ENCODE data around the gene PLEKHB2. TPM values are rescaled to one million over a fixed set of nuclear protein-coding genes. Genes with fewer than 3 reads are reported as not detected.

The PLEKHB2 gene
- total and polyA plus RNA-seq, 9 of the 15 experiments (the other 6 are each of a cell fraction or from before 2014, with no cell fraction given) = 41.3 to 71.5 (median 50.2) TPM

- TF ChIP-seq JUNB (CRISPR knock-in tag; conservative IDR thresholded peaks at IDR 0.05) = no peak
- TF ChIP-seq HDAC3 (IDR thresholded peaks at IDR 0.05; ENCODE audit: borderline replicate concordance, partially characterized antibody) = no peak
- no peak for TF ChIP-seq NONO (IDR thresholded peaks at IDR 0.05; ENCODE audit: low read depth in 2 of 2, low read length in 1 of 2)
- TF ChIP-seq CBX5 (IDR thresholded peaks at IDR 0.05; ENCODE audit: borderline replicate concordance, low read depth) = no peak
These were observed 21.9 kb downstream of the PLEKHB2 start (continued) for GRCh38 chr2:131127076-131127475.

DNA sequence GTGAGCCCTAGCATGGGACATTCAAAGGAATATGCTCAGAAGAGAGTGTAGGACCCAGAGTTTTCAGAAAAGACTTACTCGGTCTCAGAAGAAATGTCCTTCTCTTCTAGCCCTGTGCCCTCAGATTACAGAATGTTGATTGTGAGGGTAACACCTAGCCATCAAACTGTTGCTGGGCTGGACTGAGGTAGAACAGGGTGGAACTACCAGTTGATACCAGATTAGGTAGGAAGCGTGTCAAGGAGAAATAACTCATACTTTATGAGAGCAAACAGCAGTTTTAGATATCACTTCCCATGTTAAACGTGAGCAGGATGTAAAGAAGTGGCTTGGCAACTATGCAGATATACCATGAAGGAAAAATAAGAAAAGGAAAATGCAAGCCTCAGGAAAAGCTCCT lies 22.8 kb downstream of the PLEKHB2 start:
- Histone ChIP-seq H3K9ac (ENCODE audit: insufficient read depth in 1 of 2, low read depth in 2 of 2, low read length in 2 of 2) (no peak overlapping the region), H3K4me1 (replicated peaks in 1 of 2; ENCODE audit: control insufficient read depth in 2 of 2, insufficient read depth in 2 of 2, low read length in 2 of 2) (no peaks in the 10 kb centered on the region), H3K4me2 (ENCODE audit: insufficient read depth, low read length) (no peak overlapping the region), H3K9me3 (replicated peaks; ENCODE audit: control insufficient read depth, insufficient read depth, low read depth, low read length) (no peaks in the 10 kb centered on the region), H3K36me3 (ENCODE audit: control insufficient read depth, insufficient read depth, low read length) (peaks cover 87% of the 10 kb centered on the region), H4K20me1 (replicated peaks; ENCODE audit: control insufficient read depth, insufficient read depth, low read length) (0 out of 2 replicates have a peak, but pooled peaks cover 6% of the 10 kb centered on the region), H3K27ac (ENCODE audit: extremely low read depth, low read depth, low read length) (no peak overlapping the region), H3K79me2 (ENCODE audit: control insufficient read depth, insufficient read depth, low read length) (peaks cover 12% of the 10 kb centered on the region; the same call in 2 of the 3 replicates), H3K4me3 (no peak overlapping the region), H2AFZ (ENCODE audit: low read depth, low read length) (no peak overlapping the region), H3K9me1 (ENCODE audit: control insufficient read depth, insufficient read depth, low read length) (peaks cover 5% of the 10 kb centered on the region), H3K27me3 (ENCODE audit: control insufficient read depth in 2 of 2, insufficient read depth in 2 of 2, low read length in 2 of 2) (no peaks in the 10 kb centered on the region)
- POLR2A ChIA-PET = no interaction called here
- ATAC-seq = no peak
- WGBS (ENCODE audit: insufficient coverage, low coverage, missing lambda C conversion rate) = 81% methylated on average over 3 of the region's 3 CpGs
- DNase-seq (ENCODE audit: extremely low read depth in 1 of 4, low spot score in 3 of 4) = no peak
- BruUV-seq (replicated peaks) = no TSS peak
- intact Hi-C loops (cut with micrococcal nuclease) = no loop called here
- no peak for FAIRE-seq
- CTCF ChIA-PET (ENCODE audit: low intra/inter-chr PET ratio) = no interaction called here
- in situ Hi-C loops (cut with MboI) = no loop called here
- TF ChIP-seq NCOA6 (IDR thresholded peaks at IDR 0.05) (no peak), PATZ1 (CRISPR knock-in tag; IDR thresholded peaks at IDR 0.05; ENCODE audit: borderline replicate concordance) (no peak), PML (IDR thresholded peaks at IDR 0.05; ENCODE audit: low read length) (no peak), MCM5 (IDR thresholded peaks at IDR 0.05; ENCODE audit: low read depth) (no peak), ELF4 (CRISPR knock-in tag; IDR thresholded peaks at IDR 0.05) (no peak), BACH1 (tag; IDR thresholded peaks at IDR 0.05) (no peak), ZNF696 (CRISPR knock-in tag; conservative IDR thresholded peaks at IDR 0.05) (no peak), IRF1 (CRISPR knock-in tag; IDR thresholded peaks at IDR 0.05; ENCODE audit: borderline replicate concordance) (no peak), CTCFL (IDR thresholded peaks at IDR 0.05; ENCODE audit: borderline replicate concordance, insufficient read depth, low read depth, low read length, poor library complexity, severe bottlenecking) (no peak), BRF1 (IDR thresholded peaks at IDR 0.05; ENCODE audit: borderline replicate concordance, extremely low read depth, insufficient read length) (no peak), ZNF274 (IDR thresholded peaks at IDR 0.05; ENCODE audit: borderline replicate concordance, low read depth, low read length) (no peak)
- TF ChIP-seq, protein P1, sequence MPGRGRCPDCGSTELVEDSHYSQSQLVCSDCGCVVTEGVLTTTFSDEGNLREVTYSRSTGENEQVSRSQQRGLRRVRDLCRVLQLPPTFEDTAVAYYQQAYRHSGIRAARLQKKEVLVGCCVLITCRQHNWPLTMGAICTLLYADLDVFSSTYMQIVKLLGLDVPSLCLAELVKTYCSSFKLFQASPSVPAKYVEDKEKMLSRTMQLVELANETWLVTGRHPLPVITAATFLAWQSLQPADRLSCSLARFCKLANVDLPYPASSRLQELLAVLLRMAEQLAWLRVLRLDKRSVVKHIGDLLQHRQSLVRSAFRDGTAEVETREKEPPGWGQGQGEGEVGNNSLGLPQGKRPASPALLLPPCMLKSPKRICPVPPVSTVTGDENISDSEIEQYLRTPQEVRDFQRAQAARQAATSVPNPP (IDR thresholded peaks at IDR 0.05; ENCODE audit: borderline replicate concordance, insufficient read depth, insufficient read length) = no peak
